Peyer's patch (tissue), 4 donors: Measurements from ENCODE around the gene MCM8.

Source experiments
- POLR2A ChIP-seq, 2 donors: fragments of 450-650 bp; IDR thresholded peaks; one replicate each; pipeline ENCODE4 v1.5.1; 2017; ENCODE audit warnings: antibody characterized with exemption in 2 of 2, mild to moderate bottlenecking in 2 of 2, moderate library complexity in 2 of 2
- TF ChIP-seq, protein P1 (sequence below), 6 experiments: fragments of 450-650 bp in 4 of 6; fragments of 200-600 bp in 2 of 6; sonication (generic) in 1 of 6; IDR thresholded peaks; one replicate each; pipeline ENCODE4 v1.5.1; 2017 to 2019; ENCODE audit warnings: antibody characterized with exemption in 6 of 6, mild to moderate bottlenecking in 3 of 6, moderate library complexity in 1 of 6

DNA sequence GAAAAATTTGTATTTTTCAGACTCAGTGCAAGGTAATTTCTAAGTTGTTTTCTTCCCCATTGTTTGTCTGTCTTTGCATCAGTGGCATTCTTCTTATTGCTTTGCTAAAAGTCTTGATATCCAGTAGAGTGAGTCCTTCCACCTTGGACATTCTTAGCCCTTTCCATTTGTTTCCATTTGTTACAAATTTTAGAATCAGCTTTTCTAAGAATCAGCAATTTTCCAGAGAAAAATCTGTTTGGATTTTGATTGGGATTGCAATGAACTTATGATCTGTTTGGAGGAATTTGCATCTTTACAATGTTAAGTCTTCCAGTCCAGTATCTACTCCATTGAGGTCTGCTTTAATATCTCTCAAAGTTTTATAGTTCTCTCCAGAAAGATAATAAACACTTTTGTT, 67.0 kb downstream of the MCM8 start:
- TF ChIP-seq POLR2A (IDR thresholded peaks at IDR 0.05): no peak
- TF ChIP-seq, protein P1, sequence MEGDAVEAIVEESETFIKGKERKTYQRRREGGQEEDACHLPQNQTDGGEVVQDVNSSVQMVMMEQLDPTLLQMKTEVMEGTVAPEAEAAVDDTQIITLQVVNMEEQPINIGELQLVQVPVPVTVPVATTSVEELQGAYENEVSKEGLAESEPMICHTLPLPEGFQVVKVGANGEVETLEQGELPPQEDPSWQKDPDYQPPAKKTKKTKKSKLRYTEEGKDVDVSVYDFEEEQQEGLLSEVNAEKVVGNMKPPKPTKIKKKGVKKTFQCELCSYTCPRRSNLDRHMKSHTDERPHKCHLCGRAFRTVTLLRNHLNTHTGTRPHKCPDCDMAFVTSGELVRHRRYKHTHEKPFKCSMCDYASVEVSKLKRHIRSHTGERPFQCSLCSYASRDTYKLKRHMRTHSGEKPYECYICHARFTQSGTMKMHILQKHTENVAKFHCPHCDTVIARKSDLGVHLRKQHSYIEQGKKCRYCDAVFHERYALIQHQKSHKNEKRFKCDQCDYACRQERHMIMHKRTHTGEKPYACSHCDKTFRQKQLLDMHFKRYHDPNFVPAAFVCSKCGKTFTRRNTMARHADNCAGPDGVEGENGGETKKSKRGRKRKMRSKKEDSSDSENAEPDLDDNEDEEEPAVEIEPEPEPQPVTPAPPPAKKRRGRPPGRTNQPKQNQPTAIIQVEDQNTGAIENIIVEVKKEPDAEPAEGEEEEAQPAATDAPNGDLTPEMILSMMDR (IDR thresholded peaks at IDR 0.05): no peak
